ENCODE results near the gene EVI2A.
"Not testable (repeated sequence)": the region's sequence is repeated elsewhere in the genome, so short reads cannot be mapped to it uniquely, and the experiment has no call there.

EVI2A gene

DNA sequence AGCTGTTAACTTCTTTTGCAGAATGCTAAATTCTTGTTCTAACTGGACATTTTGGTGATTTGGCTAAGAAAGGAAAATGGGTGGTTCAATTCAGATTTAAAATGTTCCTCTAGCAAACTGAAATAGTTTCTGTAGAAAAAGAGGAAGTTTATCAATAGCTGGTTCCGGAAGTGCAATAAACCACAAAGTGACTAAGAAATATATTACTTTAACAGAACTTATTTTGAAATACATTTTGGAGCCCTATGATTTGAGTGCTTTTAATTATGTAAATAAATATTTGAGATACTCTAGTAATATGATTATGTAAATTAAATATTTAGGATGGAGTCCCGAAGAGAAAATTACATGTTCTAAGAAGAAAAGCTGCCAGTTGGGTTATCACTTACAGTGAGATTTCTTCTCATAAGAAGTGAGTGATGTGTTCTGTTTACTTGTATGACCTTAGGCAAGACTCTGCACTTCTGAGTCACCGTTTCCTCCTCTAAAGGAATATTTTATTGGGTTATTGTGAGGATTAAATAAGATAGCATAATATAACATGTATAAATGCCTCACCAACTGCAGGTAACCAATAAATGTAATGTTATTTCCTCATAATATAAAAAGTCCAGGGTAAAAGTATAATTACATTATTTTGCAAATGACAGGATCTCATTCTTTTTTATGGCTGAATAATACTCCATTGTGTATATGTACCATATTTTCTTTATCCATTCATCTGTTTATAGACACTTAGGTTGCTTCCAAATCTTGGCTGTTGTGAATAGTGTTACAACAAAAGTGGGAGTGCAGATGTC, 7.2 kb downstream of the EVI2A start, which contains the start of gene EVI2B:
Gene EVI2B (minus strand): TSS at position 73 of the 800 bp plus-strand sequence. CDS start 8,445 bp downstream, outside the sequence.
- DNase-seq (ENCODE audit: low read depth in 2 of 2, low spot score in 1 of 2): no peak

GRCh38 chr17:31312223-31312622, 9.2 kb downstream of the EVI2A start:
- not testable (repeated sequence) for DNase-seq (ENCODE audit: low read depth in 2 of 2, low spot score in 1 of 2)

DNA sequence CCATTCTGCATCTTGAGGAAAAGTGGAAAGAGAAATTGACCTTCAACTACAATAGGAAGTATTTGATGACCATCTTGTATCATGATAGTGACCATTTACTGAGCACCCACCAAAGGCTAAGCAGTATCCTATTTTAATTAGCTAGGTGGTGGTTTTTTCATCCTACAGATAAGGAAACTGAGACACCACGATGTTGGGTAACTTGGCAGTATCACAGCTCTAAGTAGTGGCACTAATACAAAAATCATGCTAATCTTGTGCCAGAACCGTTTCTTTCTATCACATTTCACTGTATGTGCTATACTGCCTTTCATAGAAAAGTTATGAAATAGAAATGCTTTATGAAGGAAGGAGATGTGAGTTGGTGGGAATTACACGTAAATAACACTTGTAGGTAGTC, 9.9 kb downstream of the EVI2A start:
- DNase-seq (ENCODE audit: low read depth in 2 of 2, low spot score in 1 of 2): no peak

GRCh38 chr17:31310886-31311285, 10.5 kb downstream of the EVI2A start:
- DNase-seq (ENCODE audit: low read depth in 2 of 2, low spot score in 1 of 2): no peak

DNA sequence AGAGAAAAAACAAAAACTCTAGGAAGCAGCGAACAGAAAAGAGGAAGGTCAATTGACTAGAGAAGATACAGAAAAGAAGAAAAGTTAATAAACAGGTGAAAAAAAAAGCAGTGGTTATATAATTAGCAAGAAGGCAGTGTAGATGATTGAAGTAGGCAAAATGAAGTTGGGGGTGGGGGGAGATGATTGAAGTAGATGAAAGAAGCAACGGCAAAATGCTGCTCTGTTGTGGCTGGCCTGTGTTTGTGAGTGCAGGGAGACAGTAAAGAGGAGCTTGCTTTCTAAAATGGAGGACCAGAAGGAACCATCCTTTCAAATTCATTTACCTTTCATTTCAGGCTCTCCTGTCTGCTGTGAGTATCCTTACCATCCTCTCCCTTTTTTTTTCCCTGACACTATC, 11.2 kb downstream of the EVI2A start:
- no peak for DNase-seq (ENCODE audit: low read depth in 2 of 2, low spot score in 1 of 2)

- DNase-seq (ENCODE audit: low read depth in 2 of 2, low spot score in 1 of 2): no peak
These were observed 11.9 kb downstream of the EVI2A start for GRCh38 chr17:31309556-31309955.

DNA sequence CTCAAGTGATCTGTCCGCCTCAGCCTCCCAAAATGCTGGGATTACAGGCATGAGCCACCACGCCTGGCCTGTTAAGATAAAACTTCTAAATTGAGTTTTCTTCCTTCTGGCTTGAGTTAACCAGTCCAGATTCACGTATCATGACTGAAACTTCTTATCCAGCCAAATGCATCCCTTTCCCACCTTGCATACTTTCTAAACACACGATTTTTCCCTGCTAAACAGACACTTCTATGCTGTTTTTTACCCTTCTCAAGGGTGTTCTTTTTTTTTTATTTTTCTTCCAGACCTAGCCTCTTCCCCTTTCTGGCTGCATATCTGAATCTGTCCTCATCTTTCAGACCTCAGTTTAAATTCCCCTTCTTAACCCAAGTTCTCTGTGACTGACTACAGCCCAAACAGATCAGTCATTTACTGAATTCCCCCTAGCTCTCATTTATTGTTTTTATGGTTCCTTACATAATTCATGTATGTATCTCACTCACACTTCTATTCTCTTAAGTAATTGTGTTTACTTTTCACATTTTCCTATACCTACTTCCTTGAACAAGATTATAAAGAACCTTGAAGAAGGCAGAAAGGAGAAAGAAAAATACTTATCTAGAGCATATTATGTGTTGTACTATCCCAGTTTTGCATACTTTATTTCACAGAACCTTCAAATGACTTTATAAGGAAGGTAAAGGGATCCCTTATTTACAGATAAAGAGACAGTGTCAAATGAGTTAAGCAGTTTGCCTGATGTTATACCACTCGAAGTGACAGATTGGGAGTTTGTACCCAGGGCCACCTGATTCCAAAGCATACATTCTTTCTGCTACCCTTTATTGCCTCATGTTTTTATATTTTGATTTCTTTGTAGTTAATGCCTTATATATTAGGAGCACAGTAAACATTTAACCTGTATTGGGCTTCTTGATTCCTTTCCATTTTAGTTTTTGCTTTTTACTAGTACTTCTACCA, 12.8 kb downstream of the EVI2A start:
- no peak for DNase-seq (ENCODE audit: low read depth in 2 of 2, low spot score in 1 of 2)

DNA sequence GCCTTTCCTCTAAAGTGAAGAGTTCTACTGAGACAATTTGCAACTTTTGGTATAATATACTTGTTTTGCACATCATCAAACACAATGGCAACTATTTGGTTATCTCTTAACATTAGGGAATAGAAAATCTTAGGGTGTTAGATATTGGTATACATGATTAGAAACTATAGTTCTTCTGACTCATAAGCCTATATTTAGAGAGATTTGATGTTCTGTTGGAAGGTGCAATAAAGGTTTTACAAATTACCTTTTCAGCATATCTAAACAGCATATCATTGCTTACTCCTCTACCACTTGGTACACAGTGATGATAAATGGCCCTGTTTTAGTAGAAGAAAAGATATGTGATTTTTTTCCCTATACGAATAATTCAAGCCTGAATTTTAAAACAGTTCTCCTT, 13.8 kb downstream of the EVI2A start:
- DNase-seq (ENCODE audit: low read depth in 2 of 2, low spot score in 1 of 2): no peak

DNA sequence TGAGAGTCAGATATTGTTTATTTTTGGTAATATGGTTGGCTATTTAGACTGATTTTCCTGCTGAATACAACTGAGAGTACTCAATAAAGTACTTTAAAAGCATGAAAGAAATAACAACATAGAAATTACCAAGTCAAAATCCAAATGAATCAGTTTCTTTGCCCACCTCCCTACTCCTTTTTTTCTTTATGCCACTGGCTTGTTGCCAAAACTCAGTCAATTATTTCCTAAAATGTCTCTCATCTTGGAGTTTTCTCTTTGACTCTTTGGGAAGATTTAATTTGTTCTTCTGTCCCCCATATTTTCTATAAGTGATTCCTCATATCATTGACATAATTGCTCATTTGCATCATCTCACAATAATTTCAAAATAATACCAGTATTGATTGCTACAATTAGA, 21.8 kb downstream of the EVI2A start:
- no peak for DNase-seq (ENCODE audit: low read depth in 2 of 2, low spot score in 1 of 2)

DNA sequence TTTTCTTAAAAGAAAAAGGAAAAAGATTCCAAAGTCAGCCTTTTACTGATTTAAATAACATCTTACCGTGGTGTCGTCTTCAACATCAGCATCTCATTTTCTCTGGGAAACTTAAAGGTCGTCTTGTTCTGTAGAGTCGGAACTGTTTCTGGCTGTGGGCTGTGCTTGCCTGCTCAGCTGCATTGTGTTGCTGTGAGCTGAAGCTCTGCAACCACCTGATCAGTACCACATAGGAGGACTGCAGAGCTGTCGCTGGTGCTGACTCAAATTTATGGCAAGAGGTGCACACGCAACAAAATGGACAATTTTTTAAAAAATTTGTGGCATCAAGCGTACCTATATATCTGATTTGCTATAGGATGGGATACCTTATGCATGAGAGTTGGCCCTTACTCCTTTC, 24.3 kb downstream of the EVI2A start, which contains the start of gene OMG:
Gene OMG (minus strand): TSS at position 150 of the 400 bp plus-strand sequence. CDS start 908 bp downstream, outside the sequence.
- DNase-seq (ENCODE audit: low read depth in 2 of 2, low spot score in 1 of 2): no peak

DNA sequence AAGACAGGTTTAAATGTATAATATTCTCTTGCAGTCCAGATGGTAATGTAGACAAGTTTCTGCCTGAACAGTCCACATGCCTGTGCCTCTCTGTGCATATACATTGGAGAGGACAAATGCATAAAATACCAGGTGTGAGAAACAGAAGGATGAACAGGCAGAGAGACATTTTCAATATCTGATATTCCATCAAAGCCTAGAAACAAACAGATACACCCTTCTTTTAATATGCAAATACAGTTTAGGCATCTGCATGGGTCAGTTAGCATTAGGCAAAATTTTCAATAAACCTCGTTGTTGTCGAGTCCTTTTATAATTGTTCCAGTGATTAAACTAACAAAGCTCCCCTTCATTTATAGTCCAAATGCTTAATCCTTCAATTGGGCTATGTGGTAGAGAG, 25.3 kb downstream of the EVI2A start:
- DNase-seq (ENCODE audit: low read depth in 2 of 2, low spot score in 1 of 2): no peak

- no peak for DNase-seq (ENCODE audit: low read depth in 2 of 2, low spot score in 1 of 2)
These were observed 25.9 kb downstream of the EVI2A start for GRCh38 chr17:31295489-31295871.

DNA sequence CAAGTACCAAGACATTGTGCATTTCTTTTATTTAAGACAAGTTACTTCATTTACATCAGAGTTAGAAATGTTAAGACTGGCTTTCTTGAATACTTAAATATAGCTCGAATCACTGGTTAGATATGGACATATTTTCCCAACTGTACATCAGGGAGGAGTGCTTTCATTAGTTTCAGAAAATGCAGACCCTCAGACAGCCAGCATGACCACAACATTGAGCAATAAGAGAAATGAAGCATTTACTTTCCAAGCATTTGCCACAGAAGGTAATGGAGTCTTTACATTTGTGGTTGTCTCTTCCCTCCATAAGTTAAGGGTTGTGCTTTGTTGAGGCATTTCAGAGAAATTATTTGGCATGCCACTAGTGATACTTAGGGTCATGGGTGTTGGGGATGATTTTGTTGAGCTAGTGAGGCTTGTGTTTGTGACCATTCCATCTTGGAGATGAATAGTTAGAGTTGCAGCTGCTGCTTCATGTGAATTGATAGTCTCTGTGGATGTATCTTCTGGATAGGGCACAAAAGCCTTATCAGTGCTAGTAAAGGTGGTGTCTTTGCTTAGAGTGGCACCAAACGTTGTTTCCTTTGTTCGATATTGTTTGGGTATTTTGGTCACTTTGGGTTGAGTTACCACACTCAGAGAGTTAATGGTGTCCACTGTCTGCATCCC, 26.5 kb downstream of the EVI2A start:
- no peak for DNase-seq (ENCODE audit: low read depth in 2 of 2, low spot score in 1 of 2)

DNA sequence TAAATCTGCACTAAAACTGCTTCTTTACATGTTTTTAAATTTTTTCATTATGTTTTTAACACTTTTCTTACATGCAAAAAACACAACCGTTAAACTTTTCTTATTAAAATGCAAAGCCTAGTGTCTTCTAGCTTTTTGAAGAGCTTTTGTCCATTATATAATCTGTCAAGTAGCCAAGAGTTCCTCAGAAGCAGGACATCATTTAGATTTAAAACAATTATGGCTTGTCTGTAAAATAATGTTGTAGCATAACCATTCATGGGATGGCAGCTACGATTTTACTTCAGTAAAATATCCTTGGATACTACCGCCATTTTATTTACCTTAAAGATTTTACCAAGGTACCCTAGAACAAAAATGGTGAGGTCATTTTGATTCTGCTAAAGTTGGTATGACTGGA, 27.2 kb downstream of the EVI2A start:
- DNase-seq (ENCODE audit: low read depth in 2 of 2, low spot score in 1 of 2): no peak

DNA sequence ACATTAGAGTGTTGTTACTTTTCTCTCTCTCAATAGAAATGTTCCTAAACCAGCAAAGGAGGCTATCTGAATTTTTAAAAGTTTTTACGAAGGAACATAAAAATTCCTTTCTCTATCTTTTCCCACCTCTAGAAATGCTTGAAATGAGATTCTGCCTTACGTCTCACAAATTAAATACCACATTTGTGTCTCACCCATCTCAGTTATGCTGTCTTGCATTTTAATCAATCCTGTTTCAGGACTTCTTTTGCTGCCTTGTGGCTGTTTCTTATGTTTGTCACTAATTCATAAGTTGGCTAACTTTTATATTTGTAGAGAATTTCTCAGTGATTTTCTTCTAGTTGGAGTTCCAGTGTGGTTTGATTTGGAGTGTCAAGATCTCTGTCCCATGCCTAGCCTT, 27.8 kb downstream of the EVI2A start:
- DNase-seq (ENCODE audit: low read depth in 2 of 2, low spot score in 1 of 2): no peak

DNA sequence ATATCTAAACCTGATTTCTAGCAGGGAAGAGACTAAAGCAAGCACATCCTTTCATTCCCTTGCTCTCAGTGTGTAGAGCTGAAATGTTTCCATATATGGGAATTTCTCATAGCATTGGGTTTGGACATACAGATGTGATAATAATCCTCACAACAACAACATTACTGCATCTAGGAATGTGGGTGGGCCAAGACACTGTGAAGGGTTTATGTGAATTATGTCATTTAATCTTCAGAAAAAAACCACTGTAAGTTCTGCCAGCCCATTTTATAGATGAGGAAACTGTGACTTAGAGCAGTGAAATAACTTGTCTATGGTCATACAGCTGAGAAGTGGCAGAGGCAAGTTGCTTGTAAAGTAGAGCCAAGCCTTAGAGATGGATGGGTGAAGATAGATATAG, 29.6 kb downstream of the EVI2A start:
- DNase-seq (ENCODE audit: low read depth in 2 of 2, low spot score in 1 of 2): no peak

DNA sequence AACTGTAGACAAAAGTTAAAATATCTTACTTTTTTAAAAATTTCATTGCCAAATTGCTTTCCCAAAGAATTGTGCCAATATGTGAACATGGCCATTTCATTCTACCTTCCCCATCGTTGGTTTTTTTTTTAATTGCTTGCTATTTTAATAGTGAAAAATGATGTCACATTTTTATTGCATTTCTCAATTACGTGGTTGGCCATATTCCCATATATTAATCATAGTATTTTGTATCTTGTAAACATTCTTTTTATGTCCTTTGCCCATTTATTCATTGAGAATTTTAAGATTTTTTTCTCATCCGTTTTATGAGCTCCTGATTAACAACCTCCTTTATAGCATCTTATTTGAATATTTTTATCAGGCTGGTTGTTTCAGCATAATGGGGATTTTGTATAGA, 31.6 kb downstream of the EVI2A start:
- no peak for DNase-seq (ENCODE audit: low read depth in 2 of 2, low spot score in 1 of 2)

DNA sequence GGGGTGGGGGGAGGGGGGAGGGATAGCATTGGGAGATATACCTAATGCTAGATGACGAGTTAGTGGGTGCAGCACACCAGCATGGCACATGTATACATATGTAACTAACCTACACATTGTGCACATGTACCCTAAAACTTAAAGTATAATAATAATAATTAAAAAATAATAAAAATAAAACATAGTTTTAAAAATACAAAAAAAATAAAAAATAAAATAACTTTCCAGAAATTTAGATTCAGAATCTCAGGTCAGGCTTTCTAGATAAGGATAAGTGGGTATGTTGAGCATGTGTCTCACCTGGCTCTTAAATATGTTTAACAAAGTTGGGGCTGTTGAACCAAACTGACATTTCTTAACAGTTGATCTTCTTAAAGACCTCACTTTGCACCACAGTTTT, 33.5 kb downstream of the EVI2A start:
- not testable (repeated sequence) for DNase-seq (ENCODE audit: low read depth in 2 of 2, low spot score in 1 of 2)

DNA sequence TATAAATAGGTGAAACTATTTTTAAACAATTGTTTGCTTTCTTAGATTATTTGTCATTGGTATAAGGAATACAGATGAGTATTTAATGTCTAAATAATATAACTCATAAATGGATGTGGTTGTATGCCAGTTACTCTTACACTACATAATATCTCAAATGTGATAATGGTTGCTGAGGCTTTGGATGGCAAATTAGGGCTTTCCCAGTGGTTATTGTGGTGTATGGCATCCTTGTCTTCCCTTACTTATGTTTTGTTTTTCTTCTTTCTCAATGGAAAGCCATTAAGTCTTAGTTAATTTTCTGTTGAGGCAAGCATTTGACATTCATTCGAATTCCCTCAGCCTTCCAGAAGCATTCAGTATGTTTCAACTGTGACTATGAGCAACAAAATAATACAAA, 34.8 kb downstream of the EVI2A start:
- DNase-seq (ENCODE audit: low read depth in 2 of 2, low spot score in 1 of 2): no peak

DNA sequence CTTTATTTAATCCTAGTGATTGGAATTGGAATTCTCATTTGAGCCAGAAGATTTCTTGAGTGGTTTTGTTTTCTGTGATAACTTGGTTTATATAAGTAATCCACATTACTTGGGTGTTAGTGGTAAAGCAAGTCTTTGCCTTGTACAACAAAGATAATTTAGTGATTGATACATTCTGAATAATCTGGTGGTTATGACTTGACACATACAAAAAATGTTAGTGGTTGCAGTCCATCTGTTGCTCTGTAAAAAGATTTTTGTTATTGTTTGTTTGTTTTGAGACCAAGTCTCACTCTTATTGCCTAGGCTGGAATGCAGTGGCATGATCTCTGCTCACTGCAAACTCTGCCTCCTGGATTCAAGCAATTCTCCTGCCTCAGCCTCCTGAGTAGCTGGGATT, 37.6 kb downstream of the EVI2A start:
- no peak for DNase-seq (ENCODE audit: low read depth in 2 of 2, low spot score in 1 of 2)

DNA sequence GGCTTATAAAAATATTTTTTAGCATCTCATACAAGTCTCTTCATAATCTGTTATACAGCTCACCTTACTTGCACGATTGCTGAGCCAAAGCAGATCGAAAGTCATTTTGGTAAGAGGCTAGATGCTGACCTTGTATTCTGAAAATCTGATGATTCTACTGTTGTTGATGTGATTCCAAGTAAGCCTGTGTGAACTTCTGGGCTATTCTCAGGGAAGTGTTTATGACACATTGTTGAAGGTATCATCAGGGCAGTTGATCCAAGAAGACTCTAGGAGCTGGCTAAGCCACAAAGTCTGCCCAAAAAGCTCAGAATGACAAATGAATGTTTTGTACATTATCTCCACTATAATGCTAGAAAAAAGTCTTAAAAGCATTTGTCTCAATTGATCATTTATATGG, 40.4 kb downstream of the EVI2A start:
- DNase-seq (ENCODE audit: low read depth in 2 of 2, low spot score in 1 of 2): no peak

Data from stimulated activated CD8-positive, alpha-beta memory T cell treated with anti-CD3 and anti-CD28 coated beads, Interleukin-4, amount 100 ng/mL, for 4 hours (primary cell).